GM13977 (cell line): Measurements from ENCODE around the gene CD3G.

Source experiments
- DNase-seq: peaks from one replicate; pipeline ENCODE4 v3.0.0; 2012; ENCODE audit warnings: low spot score
- CTCF ChIP-seq: IDR thresholded peaks from 2 replicates; pipeline ENCODE4 v1.5.1; 2012; ENCODE audit warnings: mild to moderate bottlenecking, control low read depth; ENCODE audit not compliant: insufficient read depth; ENCODE audit errors: extremely low read depth, missing control alignments
- in situ Hi-C: fragments of 300-500 bp; cut with MboI; formaldehyde crosslinking; loops from one replicate; pipeline ENCODE4 v1.12.0; 2022; ENCODE audit warnings: low sequenced_read_pairs, low pct_unique_long_range_greater_than_20kb, mixed read lengths, inconsistent platforms; ENCODE audit not compliant: unreplicated experiment

CD3G gene

GRCh38 chr11:118313242-118313641, 30.9 kb upstream of the CD3G start:
- in situ Hi-C loops = no loop called here
- TF ChIP-seq CTCF = no peak
- DNase-seq = no peak

GRCh38 chr11:118314988-118315411, 29.1 kb upstream of the CD3G start:
- TF ChIP-seq CTCF = no peak
- in situ Hi-C loops = no loop called here
- no peak for DNase-seq

DNA sequence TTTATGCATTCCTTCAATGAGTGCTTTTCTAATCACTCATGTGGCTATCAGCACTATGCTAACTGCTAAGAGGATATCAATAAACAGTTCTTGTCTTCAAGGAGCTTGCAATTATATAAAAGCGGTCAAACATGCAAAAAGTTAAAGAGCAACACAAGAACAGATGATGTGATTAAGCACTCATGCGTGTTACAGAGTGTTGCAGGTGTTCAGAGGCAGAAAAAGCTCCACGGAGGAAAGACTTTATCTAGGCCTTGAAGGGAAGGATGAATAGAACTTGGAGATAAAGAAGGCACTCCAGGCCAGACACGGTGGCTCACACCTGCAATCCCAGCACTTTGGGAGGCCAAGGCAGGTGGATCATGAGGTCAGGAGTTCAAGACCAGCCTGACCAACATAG, 26.0 kb upstream of the CD3G start:
- no peak for DNase-seq
- in situ Hi-C loops = no loop called here
- no peak for TF ChIP-seq CTCF

- in situ Hi-C loops = no loop called here
- no peak for DNase-seq
- TF ChIP-seq CTCF = no peak
Measured at GRCh38 chr11:118318581-118319336, 25.4 kb upstream of the CD3G start.

DNA sequence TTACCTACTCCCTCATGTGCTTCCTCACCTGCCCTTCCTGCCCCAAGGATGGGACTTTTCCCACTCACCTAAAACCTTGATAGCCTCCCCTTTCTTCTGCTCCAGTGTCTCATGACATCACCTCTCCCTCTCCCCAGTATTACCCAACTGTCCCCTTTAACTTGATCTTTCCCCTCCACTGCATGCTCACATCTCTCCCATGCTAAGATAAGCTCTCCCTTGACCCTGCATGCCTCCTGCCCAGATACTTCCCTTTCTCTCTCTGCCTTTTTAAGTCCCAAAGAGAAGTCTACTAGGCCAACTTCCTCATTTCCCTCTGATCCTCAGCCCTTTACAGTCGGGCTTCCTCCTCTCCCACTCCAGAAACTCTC, 24.8 kb upstream of the CD3G start:
- no peak for DNase-seq
- TF ChIP-seq CTCF = no peak
- in situ Hi-C loops = no loop called here

DNA sequence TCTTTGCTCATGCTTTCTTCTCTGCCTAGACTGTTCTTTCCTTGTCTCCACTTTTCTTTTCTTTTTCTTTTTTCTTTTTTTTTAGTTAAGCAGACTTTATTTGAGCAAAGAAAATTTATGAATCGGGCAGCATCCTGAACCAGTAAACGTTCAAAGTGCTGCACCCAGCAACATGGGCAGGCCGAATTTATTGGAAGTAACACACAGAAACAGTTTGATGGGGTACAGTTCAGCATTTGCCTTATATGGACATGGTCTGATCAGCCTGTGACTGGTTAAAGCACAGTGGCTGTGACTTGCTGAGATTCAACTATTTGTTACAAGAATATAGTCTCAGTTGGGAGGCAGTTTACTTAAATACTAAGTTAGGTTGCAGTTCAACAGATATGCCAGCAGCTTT, 23.6 kb upstream of the CD3G start:
- DNase-seq = no peak
- no peak for TF ChIP-seq CTCF
- in situ Hi-C loops = no loop called here
